Astrocyte of the spinal cord (primary cell): ENCODE measurements around the gene PDAP1.
"Not testable (repeated sequence)": the region's sequence is repeated elsewhere in the genome, so short reads cannot be mapped to it uniquely, and the experiment has no call there.

Source experiments
- DNase-seq: peaks from one replicate; pipeline ENCODE4 v3.0.0; 2011; ENCODE audit warnings: low read depth, low spot score
- H3K4me3 ChIP-seq: 2 replicates; pipeline ENCODE4 v1.5.1; 2011; ENCODE audit warnings: low read depth, mild to moderate bottlenecking, low read length, moderate library complexity
- in situ Hi-C: cut with HindIII; loops from 2 replicates; pipeline ENCODE4 v1.10.0; 2017; ENCODE audit warnings: low sequenced_read_pairs
- TF ChIP-seq, protein P1 (sequence below): IDR thresholded peaks from 2 replicates; pipeline ENCODE4 v1.5.1; 2012; ENCODE audit warnings: low read depth, mild to moderate bottlenecking, low read length, inconsistent platforms

Gene PDAP1

GRCh38 chr7:99380823-99381663, 27.4 kb downstream of the PDAP1 start:
- TF ChIP-seq, protein P1, sequence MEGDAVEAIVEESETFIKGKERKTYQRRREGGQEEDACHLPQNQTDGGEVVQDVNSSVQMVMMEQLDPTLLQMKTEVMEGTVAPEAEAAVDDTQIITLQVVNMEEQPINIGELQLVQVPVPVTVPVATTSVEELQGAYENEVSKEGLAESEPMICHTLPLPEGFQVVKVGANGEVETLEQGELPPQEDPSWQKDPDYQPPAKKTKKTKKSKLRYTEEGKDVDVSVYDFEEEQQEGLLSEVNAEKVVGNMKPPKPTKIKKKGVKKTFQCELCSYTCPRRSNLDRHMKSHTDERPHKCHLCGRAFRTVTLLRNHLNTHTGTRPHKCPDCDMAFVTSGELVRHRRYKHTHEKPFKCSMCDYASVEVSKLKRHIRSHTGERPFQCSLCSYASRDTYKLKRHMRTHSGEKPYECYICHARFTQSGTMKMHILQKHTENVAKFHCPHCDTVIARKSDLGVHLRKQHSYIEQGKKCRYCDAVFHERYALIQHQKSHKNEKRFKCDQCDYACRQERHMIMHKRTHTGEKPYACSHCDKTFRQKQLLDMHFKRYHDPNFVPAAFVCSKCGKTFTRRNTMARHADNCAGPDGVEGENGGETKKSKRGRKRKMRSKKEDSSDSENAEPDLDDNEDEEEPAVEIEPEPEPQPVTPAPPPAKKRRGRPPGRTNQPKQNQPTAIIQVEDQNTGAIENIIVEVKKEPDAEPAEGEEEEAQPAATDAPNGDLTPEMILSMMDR, result no peak
- in situ Hi-C loops, result no loop called here
- H3K4me3 ChIP-seq, result no peak overlapping the region
- DNase-seq, result no peak

DNA sequence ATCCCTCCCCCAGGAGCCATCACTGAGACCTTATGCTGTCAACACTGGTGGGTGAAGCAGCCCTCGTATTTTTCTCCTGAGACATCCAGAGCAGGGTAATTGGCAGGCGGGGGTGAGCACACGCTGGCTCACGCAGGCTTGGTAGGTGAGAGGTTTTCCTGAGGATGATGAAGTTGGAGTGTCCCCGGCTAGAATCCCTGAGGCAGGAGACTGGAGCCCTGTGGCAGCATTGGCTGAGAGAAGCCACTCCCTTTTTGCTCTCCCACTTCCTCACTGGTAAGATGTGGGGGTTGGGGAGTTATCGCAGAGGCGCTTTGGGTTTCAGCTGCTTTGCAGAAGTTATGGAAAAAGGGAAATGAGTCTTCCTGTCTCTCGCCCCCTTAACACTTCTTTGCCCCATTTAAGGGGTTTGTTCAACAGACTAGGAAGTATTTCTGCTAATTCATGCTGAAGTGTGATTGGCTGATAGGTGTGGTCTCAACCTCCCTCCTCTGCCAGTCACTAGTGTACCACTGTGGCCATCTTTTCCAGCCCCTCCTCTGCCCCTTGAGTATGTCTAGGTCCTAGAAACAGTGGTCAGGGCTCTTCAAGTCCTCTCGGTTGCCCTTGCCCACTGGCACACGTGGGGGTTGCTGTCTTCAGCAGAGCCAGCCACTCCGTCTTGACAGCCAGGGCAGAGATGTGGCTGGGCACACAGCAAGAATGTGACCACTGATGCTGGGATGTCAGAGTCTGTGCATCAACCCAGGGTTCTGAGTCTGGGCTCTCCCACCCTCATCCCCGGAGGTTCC, 28.2 kb downstream of the PDAP1 start:
- in situ Hi-C loops, result no loop called here
- peak; percentile 22 for DNase-seq
- no peak overlapping the region for H3K4me3 ChIP-seq
- TF ChIP-seq, protein P1, result no peak

GRCh38 chr7:99379693-99380031, 28.7 kb downstream of the PDAP1 start:
- DNase-seq, in situ Hi-C loops, H3K4me3 ChIP-seq: not testable (repeated sequence)

- no peak overlapping the region for H3K4me3 ChIP-seq
These were observed 29.3 kb downstream of the PDAP1 start for GRCh38 chr7:99379043-99379577.

DNA sequence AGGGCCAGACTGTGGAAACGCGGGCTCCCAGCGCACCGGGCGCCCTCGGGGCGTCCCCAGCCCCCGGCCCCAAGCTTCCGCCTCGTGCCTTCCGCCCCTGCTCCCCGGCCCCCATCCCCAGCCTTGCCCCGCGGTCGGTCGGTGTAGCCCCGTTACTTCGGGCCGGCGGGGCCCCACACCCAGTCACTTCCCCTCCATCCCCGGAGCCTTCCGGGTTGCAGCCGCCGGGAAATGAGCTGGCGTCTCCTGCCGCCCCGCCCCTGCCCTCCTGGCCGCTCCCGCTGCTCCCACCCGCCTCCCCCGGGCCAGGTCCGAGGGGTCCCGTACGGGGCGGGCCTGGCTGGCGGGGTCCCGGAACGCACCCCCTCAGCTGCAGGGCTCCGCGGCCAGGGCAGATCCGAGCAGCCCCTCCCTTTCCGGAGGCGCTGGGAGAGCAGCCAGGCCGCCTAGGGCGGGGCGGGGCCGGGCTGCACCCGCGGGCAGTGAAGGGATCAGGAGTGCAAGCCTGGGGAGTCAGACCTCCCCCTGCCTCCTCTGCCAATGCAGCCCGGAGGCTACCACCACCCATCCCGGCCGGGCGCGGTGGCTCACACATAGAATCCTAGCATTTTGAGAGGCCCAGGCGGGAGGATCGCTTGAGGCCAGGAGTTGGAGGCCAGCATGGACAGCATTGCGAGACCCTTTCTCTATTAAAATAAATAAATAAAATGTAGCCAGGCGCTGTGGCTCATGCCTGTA, 33.2 kb downstream of the PDAP1 start:
- in situ Hi-C loops, result no loop called here
- H3K4me3 ChIP-seq, result peak overlapping the region; percentile 64
- DNase-seq, result peak; percentile 67
- TF ChIP-seq, protein P1, result no peak

More at GRCh38 chr7:99379043-99379577, 29.3 kb downstream of the PDAP1 start:
- in situ Hi-C loops, result no loop called here
- TF ChIP-seq, protein P1, result no peak
- DNase-seq, result peak; percentile 87

DNA sequence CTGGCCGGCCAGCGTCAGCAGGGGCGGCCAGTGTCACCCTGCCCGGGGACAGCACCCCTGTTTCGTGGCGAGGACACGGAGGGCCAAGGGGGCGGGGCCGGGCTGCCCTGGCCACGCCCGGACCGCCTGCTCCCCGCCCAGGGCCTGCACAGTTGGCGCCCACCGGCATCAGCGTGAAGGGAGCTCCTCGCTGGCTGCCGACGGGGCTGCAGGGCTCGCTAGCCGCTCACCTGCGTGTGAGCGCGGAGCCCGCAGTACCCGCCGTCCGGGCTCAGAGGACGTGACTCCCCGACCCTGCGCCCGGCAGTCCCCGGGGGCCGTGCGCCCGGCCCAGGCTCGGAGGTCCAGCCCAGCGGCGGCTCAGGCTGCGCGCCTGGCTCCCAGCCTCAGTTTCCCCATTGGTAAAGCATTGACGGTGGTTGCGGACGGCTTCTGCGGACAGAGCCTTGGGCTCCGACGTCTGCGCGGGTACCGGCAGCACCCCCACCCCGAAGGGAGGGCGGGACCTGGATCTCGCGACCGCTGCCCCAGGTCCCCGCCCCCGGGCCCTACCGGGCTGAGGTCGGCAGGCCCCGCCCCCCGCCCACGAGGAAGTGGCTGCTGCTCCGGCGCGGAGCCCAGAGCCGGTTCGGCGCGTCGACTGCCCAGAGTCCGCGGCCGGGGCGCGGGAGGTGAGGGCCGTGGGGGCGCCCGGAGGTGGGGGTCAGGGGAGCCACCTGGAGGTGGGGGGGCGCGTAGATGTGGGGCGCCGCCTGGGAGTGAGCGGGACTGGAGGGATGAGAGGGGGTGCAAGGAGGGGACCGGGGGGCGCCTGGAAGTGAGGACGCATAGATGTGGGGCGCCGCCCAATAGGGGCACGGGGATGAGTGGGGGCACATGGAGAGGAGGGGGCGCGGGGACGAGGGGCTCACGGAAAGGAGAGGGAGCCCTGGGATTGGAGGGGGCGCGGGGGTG, 34.0 kb downstream of the PDAP1 start, which contains the start of gene ARPC1B:
TSS of gene ARPC1B (plus strand) at position 620 of the 954 bp plus-strand sequence. CDS start 10,985 bp downstream, outside the sequence.
- in situ Hi-C loops, result no loop called here
- peak within 1 kb of the TSS; percentile 64 for H3K4me3 ChIP-seq
- DNase-seq, result peak; percentile 67
- TF ChIP-seq, protein P1, result no peak
